Fibroblast of skin of right biceps (primary cell): ENCODE measurements around the gene LRRC51.

Source experiments
- DNase-seq: peaks from one replicate; pipeline ENCODE4 v3.0.0-alpha.2; 2013

The LRRC51 gene

DNA sequence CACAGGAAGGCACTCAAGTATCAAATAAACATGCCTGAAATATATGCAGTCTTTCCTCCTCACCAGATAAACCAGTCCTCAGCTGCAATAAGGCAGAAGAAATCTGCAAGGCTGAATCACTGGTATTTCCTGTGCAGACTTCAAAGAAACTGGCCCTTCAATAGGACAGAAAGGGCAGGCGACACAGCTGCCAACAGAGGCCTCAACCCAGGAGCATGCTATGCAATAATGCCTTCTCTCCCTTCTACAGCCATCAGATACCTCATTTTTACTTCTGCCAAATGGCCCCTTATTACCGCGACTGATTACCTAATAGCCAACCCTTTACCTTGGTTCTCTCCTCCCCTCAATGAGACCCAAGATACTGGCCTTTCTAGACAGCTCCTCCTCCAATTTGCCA, 8.3 kb upstream of the LRRC51 start:
- DNase-seq = peak; percentile 81

DNA sequence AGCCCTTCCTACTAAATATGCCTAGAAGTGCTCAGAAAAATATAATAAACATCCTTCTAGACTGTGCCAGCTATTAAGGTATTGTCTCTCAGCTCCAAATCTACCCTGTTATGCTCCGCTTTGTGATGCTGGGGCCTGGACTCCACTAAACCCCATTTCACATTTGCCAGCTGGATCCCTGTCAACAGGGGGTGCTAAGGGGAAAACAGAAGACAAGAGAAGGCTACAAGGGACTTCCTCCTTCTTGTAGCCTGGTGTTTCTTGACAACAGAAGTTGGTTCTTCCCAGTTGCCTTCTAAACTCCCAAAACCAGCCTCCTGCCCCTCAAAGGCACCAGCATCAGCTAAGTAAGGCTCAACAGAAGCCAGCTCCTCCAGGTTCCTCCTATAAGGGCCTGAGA, 5.5 kb upstream of the LRRC51 start:
- DNase-seq = peak; percentile 22

DNA sequence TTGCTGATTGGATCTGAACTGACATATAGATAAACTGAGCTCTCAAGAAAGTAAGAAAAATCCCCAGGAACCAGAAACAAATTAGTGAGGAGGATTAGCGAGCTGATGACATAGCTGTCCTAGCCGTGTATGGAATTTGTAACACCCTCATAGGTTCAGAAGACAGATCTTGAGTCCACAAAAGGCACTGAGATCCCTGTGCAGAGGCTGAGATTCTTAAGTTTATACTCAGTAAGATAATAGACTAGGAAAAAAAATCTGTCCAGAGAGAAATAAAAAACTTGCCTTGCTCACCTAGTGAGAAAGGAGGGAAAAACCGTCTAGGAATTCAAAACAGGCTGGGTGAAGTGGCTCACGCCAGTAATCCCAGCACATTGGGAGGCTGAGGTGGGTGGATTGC, 4.9 kb upstream of the LRRC51 start:
- no peak for DNase-seq

DNA sequence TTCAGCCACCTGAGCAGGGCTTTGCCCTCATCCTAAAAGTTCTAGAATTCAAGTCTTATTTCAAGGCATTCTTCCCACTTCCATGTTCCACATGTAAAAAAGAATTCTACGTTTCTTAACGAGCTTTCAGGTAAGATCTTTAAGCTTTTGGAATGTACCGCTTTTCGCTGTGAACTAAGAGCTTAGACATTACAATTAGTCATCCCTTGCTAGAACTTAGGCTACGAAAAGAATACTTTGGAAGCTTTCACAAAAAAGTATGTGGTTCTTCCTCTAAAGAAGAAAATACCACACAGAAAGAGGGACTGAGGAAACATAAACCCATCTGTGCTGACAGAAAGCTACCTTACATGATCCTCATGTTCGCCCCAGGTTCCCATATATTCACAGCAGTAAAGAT, 2.2 kb upstream of the LRRC51 start:
- no peak for DNase-seq

DNA sequence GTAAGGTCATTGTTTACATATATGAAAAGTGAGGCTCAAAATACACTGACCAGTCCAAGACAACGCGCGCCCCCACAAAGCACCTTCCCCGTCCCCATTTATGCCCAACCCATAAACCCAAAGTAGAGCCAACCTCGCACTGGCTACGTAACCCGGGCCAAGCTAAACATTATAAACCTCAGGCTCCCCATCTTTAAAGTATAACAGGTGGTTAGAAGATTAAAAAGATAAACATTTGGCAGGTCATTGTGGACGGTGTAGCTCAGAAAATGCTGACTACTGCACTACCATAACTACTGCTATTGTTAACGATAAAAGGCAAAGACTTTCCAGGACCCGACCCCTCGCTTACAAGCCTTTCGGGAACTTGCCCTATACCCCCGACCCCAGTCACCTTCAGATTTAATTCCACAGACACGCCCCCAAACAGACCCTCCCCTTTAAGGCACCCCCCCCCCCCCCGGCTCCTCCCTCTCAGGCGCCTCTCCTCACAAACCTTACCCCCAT, 778 bp upstream of the LRRC51 start:
- DNase-seq = no peak

DNA sequence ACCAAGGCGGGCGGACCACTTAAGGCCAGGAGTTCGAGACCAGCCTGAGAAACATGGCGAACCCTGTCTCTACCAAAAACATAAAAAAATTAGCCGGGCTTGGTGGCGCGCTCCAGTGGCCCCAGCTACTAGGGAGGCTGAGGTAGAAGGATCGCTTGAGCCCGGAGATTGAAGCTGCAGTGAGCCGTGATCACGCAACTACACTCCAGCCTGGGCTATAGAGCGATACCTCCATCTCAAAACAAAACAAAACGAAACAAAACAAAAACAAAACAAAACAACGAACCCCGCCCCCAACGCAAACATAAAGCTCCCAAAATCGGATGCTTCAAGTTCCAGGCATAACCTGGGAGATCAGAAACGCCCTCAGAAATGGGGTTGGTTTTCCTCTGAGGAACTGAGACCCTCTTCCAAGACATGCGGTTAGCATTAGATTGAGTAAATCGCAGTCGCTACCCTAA, 564 bp downstream of the LRRC51 start:
- no peak for DNase-seq

DNA sequence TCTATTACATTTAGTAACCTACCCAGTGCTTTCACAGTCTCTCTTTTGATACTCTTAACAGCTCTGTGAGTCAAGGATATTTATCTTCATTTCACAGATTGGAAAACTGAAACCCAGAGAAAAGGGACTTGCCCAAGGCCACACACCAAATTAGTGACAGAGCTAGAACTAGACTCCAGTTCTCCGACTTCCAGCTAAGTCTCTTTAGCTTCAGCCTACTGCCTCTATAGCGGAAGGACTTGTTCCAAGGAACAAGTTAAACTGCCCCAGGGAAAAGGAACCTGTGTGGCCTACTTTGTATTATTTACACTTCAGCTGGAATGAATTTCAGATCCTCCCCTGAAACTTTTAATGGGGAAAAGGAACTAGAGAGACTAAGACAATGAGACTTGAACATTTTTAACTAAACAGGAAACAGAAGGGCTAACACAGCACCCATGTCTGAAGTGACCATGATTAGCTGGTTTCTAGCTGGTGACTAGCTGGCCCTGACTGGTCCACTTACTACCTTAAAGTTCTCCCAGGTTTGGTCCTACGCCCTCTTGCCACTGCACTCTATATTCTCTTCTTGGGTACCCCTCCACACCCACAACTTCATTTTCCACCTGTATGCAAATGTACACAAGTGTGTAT, 1.3 kb downstream of the LRRC51 start:
- no peak for DNase-seq

DNA sequence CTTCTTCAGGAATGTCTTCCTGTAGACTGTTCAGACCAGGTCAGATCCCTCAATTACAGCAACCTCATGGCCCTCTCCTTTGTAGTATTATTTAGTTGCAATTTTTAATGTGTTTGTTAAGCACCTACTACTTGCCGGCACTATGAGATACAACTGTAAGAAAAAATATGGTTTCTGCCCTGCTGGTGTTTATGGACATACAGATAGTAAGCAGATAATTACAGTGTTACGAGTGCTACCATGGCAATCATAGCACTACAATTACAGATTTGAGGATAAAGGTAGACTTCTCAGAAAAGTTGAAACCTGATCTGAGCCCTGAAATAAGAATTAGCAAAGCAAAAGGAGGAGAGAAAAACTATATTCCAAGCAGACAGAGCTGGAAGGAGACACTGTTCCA, 2.8 kb downstream of the LRRC51 start:
- no peak for DNase-seq

DNA sequence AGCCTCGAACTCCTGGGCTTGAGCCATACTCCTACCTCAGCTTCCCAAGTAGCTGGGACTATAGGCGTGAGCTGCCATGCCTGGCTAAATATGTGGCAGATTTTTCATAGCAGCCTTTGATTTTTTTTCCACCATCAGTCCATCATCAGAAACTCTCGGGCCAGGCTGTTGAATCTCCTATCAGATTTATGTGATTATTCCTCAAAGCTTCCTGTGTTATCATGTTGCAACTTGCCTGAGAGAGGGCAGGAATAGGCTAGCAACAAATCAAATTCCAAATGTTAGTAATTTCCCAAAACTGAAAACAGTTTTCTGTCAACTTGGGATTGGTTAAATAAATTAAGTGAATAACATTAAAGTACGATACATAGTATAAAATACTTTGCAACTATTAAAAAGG, 3.4 kb downstream of the LRRC51 start:
- no peak for DNase-seq

DNA sequence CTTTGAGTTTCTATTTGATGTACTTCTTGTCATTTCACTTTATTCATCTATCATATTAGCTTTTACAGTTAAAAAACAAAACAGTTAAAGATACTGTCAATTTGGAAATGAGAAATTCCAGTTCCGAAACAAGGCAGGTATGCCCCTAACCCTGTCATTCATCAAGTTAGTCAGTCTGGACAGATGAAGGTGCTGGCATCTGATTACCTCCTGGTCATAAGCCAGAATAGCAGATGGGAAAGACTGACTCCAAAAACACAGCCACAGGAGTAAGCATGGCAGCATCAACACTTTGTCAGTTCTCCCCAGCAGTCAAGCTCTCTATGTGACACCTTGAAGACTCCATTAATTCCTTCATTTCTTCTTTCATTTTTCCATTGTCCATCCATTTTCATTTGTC, 4.3 kb downstream of the LRRC51 start:
- no peak for DNase-seq

DNA sequence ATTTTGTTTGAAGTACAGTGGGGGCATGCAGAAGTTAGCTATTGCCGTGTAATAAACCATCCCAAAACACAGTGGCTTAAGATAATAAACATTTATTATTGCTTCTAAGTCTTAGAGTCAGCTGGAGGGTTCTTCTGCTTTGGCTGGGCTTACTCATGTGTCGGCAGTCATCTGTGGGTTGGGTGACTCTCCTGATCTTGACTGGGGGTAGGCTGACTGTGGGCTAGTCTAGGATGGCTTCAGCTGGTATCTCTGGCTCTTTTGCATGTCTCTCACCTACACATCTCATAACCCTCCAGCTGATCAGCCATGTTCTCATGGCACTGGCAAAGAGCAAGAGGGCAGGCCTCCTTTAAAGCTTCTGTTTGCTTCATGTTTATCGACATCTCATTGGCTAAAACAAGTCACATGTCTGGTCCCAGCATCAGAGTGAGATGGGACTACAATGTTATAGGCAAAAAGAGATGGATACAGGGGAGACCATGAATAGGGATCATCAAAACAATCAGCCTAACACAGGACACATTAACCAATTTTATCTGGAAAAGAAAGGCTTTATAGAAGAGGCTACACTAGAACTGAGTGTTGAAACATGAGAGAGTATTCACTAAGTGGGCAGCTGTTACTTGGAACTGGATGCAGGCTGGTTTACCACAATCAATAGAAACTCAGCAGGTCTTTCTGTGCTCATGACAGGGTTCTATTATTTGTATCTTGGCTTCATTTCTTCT, 5.1 kb downstream of the LRRC51 start:
- DNase-seq = no peak

DNA sequence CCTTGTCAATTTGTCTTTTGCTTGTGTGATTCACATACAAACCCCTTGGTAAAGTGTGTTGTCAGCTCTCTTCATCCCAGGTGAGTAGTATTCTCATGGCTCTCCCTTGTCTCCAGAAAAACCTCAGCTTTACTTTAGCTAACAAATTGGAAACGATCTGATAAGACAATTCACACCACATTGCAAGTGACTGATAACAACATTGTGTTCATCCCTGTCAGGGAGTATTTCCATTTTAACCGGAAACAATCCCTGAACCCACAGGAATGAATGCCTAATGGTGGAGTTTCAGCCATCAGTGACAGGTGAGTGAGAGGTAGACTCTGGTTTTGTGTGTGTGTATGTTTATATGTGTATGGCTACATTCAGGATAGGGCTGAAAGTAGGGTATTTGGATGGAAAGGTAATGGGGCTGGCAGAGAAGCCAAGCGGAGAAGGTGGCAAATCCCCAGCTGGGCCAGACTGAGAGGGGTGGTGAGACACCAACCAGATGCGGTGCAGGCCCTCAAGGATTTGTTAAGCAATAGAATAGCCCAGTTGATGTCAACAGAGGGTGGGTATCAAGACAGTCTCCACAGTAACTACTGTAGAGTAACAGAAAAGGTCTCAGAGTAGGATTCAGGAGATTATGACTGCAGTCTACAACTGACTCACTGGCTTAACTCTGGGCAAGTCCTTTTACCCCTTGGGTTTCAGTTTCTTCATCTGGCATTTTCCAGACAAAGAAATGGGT, 7.6 kb downstream of the LRRC51 start:
- no peak for DNase-seq

DNA sequence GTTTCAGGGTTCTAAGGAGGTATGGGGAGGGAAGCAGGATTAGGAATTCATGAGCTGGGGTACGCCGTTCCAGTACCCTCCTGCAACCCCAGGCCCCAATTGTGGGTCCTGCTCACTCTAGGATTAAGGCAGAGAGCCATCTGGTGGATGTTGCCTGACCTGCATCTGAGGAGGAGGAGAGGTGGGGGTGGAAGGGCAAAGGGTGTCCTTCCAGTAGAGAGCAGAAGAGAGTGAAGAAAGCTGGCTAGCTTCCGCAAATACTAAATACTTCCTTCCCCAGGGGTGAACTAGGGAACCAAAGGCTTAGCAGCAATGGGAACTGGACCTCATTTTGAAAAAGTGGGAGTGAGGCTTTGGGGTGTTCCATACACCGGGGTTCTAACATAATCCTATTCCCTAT, 10.6 kb downstream of the LRRC51 start:
- peak; percentile 61 for DNase-seq

DNA sequence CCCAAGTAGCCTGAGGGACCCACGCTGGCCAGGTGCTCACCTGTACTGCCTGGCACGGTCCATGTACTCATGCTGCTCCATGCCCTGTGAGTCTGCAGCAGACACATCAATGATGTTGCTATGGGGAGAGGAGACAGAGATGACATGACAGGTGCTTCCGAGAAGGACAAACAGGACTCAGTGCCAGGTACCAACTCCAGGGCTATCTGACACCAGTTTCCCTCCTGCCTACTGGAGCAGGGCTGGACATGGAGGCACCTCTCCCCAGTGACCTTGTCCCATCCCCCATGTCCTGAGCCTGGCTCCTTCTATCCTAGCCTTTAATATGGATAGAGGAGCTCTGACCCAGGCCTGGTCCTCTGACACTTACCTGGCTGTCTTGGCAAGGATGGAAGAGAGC, 18.1 kb downstream of the LRRC51 start:
- DNase-seq = no peak

DNA sequence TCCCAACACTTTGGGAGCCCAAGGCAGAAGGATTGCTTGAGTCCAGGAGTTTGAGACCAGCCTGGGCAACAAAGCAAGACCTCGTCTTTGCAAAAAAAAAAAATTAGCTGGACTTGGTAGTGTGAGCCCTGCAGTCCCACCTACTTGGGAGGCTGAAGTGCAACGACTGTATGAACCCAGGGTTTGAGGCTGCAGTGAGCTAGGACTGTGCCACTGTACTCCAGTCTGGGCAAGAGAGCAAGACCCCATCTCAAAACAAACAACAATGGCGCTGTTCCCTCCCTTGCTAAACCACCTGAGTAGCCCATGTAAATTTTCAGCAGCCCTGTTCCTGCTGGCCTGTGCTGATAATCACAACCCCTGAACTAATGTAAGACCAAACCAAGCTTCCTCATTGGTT, 19.4 kb downstream of the LRRC51 start:
- DNase-seq = no peak

DNA sequence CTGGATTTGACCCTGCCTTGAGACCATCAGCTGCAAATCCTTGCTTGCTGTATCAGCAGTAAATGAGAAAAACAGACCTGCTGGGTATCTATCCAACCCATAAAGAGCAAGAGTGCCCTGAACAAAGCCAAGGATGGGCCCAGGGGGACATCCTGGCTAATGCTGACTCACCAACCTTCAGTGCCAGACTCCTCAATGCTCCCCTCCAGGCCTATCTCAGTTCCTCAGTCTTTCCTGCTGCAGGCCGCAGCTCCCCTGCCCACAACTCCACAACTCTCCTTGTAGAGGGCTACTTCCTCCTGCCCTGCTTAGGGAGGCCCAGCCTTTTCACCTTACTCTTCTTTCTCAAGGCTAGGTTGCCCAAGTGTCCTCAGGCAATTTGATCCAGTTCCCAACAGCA, 19.8 kb downstream of the LRRC51 start:
- no peak for DNase-seq

DNA sequence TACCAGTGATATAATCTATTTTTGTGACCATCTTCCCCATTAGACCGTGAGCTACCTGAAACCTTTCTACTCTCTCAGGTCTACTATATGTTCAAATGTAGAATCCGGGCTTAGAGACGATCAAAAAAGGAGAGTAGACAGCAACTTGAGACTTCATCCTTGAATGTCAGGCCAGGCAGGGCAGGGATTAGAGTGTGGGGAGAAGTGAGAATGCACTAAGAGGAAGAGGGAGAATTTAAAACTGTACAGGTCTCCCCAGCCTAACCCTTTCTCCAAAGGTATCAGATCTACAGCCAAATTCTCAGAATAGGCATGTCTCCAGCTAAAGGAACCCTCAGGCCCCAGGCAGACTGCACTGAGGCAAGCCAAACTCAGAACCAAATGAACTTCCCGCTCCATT, 21.5 kb downstream of the LRRC51 start:
- DNase-seq = no peak

DNA sequence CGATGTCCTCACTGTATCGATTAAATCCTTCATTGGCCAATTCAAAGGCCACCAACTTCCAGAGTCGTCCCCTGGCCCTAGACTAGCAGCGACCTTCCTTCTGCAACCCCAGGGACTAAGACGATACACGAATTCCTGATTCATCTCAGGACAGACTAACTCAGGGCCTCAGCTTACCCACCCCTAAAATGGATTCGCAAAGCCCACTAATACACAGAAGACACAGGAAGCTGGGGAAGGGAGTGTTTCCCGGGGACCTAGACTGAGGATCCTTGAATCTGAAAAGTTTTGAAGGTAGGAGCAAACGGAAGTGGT, 21.9 kb downstream of the LRRC51 start:
- no peak for DNase-seq

DNA sequence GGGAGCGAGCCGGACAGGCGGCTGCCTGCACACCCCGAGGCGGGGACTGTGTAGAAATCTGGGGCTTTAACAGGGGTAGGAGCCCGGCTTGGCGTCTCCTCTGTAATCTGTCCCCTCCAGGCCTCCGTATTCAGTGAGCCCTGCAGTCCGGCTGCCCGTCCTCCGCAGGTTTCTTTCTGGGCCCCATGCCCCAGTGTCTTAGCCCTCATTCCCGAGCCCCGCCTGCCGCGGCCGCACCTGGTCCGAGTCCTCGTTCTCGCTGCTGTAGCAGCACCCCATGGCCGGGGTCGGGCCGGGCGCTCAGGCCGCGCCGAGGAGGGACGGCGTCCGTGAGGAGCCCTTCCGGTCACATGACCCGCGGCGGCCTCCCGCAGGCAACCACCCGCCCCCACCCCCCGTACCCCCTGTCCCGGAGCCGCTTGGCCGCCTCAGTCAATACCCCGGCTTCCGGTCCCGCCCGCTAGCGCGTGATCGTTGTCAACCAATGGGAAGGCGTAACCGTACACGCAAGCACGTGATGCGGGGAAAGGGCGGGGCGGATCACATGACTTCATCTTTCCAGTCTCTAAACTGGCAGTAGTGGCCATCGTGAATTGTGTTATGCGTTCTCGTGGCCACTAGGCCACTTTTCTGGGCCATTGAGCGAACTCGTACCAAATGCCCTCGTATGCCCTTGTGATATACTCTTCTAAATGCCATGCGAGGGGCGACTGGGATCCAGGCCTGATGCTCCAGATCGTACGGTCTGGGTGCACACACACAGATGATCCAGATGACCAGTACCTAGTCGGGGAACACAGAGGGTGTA, 22.5 kb downstream of the LRRC51 start, which contains the start of gene LAMTOR1:
Gene LAMTOR1, minus strand, starts transcription at position 352 of the 808 bp plus-strand sequence. Its CDS starts 73 bp downstream, at position 279.
- peak; percentile 99 for DNase-seq

DNA sequence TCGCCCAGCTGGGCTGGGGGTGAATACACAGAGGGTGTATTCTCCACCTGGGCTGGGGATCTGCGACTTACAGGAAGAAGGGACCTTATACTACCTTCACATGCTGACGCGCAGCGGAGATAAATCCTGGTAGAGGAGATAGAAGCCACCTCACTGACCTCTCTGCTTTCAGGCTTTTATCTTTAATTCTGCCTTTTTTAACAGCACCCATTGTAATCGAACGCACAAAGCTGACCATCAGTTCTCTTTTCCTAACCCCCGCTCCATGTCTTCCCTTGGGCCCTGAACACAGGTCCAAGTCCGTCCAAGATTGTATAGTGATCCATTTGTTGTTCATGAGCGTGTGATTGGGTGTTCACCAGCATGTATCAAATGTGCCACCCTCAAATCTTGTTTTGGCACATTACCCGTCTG, 23.1 kb downstream of the LRRC51 start:
- no peak for DNase-seq

DNA sequence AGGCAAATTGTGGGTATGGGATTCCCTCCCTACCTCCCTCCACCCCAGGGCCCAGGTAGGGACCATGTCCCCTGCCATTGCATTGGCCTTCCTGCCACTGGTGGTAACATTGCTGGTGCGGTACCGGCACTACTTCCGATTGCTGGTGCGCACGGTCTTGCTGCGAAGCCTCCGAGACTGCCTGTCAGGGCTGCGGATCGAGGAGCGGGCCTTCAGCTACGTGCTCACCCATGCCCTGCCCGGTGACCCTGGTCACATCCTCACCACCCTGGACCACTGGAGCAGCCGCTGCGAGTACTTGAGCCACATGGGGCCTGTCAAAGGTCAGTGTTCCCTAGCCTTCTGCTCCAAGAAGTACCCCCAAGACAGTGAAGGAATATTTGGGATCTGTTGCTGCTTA, 25.2 kb downstream of the LRRC51 start, which contains the start of gene TOMT:
Gene TOMT, plus strand, starts transcription at position 37 of the 400 bp plus-strand sequence. Its CDS starts 28 bp downstream, at position 65.
- no peak for DNase-seq

DNA sequence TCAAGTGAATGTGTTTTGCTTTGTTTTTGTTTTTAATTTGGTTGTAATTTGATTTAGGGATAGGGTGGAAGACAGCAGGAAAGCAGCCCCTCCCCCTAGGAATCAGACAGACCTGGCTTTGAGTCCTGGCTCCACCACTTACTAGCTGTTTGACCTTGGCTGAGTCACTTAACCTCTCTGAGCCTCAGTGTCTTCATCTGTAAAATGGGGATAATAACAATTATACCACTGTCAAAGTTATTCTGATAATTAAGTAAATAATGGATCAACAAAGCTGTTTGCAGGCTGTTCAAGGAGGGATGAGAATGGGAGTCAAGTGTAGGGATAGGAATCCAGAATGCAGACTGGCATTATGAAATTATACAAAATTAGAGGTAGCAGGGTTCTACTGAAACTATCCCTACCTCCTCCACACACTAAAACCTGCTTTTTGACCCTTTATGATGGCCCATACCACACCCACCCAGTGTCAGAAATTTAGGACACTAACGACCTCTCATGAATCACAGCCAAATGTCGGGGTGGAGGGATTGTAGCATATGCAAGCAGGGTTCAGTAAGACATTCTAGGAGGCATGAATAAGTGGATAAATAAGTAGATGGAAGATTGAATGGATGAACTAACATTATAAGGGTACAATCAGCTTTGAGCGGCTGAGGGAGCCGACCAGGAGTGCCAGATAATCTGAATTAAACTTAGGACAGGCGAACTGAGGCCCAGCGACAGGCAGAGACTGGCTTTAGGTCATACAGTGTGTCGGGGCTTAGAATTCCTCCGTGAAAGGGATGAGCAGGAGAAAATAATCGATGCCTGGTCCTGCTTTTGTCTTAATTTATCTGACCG, 30.9 kb downstream of the LRRC51 start:
- DNase-seq = peak; percentile 13
